ENCODE data around the gene STX4.
"Not testable (repeated sequence)": the region's sequence is repeated elsewhere in the genome, so short reads cannot be mapped to it uniquely, and the experiment has no call there.

Gene STX4

DNA sequence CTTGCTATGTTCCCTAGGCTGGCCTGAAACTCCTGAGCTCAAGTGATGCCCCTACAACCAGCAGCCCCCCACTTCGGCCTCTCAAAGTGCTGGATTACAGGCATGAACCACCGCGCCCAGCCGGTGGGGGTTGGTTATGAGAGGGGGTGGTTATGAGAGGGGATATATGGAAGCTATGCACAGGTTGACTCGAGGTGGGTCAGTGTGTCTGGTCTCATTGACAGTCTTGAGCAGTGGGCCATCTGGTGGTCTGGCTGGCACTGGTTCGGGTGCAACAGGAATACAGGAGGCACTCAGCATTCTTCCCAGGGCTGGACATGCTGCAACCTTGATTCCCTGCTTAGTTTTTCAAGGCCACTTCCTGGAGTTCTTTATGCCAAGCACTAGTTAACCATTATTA, 17.3 kb upstream of the STX4 start:
- no peak overlapping the region for H3K4me3 ChIP-seq (ENCODE audit: low read depth, low read length)
- TF ChIP-seq, protein P1, sequence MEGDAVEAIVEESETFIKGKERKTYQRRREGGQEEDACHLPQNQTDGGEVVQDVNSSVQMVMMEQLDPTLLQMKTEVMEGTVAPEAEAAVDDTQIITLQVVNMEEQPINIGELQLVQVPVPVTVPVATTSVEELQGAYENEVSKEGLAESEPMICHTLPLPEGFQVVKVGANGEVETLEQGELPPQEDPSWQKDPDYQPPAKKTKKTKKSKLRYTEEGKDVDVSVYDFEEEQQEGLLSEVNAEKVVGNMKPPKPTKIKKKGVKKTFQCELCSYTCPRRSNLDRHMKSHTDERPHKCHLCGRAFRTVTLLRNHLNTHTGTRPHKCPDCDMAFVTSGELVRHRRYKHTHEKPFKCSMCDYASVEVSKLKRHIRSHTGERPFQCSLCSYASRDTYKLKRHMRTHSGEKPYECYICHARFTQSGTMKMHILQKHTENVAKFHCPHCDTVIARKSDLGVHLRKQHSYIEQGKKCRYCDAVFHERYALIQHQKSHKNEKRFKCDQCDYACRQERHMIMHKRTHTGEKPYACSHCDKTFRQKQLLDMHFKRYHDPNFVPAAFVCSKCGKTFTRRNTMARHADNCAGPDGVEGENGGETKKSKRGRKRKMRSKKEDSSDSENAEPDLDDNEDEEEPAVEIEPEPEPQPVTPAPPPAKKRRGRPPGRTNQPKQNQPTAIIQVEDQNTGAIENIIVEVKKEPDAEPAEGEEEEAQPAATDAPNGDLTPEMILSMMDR (IDR thresholded peaks at IDR 0.05; ENCODE audit: borderline replicate concordance, insufficient read depth, low read depth, low read length): no peak

DNA sequence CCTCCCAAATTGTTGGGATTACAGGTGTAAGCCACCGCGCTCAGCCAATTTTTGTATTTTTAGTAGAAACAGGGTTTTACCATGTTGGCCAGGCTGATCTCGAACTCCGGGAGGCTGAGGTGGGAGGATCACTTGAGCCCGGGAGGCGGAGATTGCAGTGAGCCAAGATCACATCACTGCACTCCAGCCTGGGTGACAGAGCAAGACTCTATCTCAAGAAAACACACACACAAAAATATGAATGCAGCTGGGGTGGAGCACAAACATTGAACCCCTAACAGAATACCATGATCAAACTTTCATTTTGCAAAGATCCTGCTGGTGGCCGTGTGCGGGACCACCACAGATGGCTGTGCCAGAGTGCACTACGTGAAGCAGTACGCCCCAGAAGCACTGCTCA, 15.6 kb upstream of the STX4 start:
- not testable (repeated sequence) for H3K4me3 ChIP-seq (ENCODE audit: low read depth, low read length)

DNA sequence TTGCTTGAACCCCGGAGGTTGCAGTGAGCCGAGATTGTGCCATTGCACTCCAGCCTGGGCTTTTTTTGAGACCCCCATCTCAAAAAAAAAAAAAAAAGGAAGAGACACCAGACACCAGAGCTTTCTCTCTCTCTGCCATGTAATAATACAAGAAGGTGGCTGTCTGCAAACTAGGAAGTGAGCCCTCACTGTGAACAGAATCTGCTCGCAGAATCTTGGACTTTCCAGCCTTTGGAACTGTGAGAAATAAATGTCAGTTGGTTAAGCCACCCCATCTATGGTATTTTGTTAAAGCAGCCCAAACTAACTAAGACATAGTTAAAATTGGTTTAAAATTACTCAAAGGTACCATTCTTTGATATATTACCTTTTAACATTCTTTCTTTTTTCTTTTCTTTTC, 12.8 kb upstream of the STX4 start:
- H3K4me3 ChIP-seq (ENCODE audit: low read depth, low read length): no peak overlapping the region
- TF ChIP-seq, protein P1 (IDR thresholded peaks at IDR 0.05; ENCODE audit: borderline replicate concordance, insufficient read depth, low read depth, low read length): no peak

DNA sequence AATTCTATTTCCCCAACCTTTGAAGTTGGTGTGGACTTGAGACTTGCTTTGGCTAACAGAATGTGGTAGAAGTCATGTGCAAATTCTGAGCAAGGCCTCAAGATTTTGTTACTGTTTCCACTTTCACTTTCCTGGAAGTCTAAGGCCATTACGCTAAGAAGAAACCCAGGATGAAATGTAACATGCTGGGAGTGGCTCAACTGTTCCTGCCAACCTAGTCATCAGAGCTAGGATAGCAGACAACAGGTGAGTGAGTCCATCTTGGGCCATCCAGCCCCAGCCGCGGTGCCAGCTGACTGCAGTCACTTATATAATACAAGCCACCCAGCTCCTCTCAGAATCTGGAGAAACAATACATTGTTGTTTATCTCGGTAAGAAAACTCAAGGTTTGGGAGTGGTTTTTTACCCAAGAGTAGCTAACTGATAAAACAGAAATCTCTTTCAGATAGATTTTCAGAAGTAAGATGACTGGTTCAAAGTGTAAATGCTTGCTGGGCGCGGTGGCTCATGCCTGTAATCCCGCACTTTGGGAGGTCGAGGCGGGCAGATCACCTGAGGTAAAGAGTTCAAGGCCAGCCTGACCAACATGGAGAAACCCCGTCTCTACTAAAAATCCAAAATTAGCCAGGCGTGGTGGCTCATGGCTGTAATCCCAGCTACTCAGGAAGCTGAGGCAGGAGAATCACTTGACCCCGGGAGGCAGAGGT, 10.7 kb upstream of the STX4 start:
- TF ChIP-seq, protein P1 (IDR thresholded peaks at IDR 0.05; ENCODE audit: borderline replicate concordance, insufficient read depth, low read depth, low read length): no peak
- no peak overlapping the region for H3K4me3 ChIP-seq (ENCODE audit: low read depth, low read length)

DNA sequence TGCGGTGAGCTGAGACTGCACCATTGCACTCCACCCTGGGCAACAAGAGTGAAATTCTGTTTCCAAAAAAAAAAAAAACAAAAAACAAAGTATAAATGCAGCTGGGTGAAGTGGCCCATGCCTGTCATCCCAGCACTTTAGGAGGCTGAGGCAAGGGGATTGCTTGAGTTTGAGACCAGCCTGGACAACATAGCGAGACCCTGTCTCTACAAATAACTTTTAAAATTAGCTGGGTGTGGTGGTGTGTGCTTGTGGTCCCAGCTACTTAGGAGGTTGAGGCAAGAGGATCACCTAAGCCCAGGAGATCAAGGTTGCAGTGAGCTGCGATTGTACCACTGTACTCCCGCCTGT, 10.1 kb upstream of the STX4 start:
- TF ChIP-seq, protein P1 (IDR thresholded peaks at IDR 0.05; ENCODE audit: borderline replicate concordance, insufficient read depth, low read depth, low read length): no peak
- no peak overlapping the region for H3K4me3 ChIP-seq (ENCODE audit: low read depth, low read length)

DNA sequence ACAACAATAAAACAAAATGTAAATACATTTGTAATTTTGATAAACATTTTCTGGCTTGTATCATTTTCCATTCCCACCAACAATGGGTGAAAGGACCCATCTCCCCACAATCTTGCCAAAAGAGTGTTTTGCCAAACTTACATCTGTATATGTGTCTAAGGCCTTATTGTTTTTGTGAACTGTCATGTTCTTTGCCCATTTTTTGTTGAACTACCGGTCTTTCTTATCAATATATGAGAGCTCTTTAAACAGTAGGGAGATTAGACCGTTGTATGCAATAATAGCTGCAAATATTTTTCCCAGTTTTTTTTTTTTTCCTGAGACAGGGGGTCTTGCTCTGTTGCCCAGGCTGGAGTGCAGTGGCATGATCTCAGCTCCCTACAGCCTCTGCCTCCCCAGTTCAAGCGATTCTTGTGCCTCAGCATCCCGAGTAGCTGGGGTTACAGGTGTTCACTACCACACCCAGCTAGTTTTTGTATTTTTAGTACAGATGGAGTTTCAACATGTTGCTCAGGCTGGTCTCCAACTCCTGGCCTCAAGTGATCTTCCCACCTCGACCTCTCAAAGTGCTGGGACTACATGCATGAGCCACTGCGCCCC, 9.6 kb upstream of the STX4 start:
- TF ChIP-seq, protein P1 (IDR thresholded peaks at IDR 0.05; ENCODE audit: borderline replicate concordance, insufficient read depth, low read depth, low read length): no peak
- H3K4me3 ChIP-seq (ENCODE audit: low read depth, low read length): no peak overlapping the region

DNA sequence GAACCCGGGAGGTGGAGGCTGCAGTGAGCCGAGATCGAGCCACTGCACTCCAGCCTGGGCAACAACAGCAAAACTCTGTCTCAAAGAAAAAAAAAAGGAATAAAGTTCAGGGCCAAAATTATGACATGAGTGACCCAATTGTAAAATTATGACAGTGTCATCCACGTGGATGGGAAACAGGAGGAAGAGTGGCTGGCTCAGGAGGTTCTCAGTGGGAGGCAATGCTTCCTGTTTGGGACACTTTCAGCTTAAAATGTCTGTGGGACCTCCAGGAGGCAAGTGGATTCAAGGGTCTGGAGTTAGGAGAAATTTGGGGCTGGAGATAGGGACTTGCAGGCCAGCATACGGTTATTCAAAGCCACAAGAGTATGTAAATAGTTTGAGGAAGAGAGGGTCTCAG, 8.0 kb upstream of the STX4 start:
- TF ChIP-seq, protein P1 (IDR thresholded peaks at IDR 0.05; ENCODE audit: borderline replicate concordance, insufficient read depth, low read depth, low read length): no peak

More for the DNA sequence above, 8.0 kb upstream of the STX4 start:
- no peak overlapping the region for H3K4me3 ChIP-seq (ENCODE audit: low read depth, low read length)
